ENCODE results near the gene IGFBP5.
A peak's percentile ranks its signal among the peaks of the same experiment; 100 is the strongest.

The IGFBP5 gene

GRCh38 chr2:216695401-216695821, at the start of gene IGFBP5:
Gene IGFBP5 (minus strand): TSS chr2:216695549. CDS start chr2:216694775, 774 bp downstream.
- FAIRE-seq (no peak), DNase-seq (ENCODE audit: low spot score) (peak; percentile 74)

- DNase-seq (ENCODE audit: low spot score) (no peak), FAIRE-seq (no peak)
Observed at GRCh38 chr2:216743781-216744180, 48.4 kb upstream of the IGFBP5 start.

DNA sequence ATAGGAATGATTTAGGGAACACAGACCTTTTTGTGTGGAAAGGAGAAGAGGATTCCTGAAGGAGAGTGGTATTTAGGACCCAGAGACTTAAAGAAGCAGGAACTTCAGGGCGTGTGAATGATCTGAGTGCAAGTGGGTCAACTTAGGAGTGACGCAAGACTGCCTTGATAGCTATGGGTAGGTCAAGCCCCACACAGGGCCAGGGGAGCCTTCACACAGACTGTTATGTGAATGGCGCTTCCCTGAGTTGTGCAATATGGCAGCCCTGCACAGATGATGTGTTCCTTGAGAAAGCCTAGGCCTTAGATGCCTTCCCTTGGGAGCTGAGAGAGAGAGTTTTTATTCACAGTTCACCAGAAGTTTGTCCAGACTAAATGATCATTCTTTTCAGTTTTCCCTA, 47.1 kb upstream of the IGFBP5 start:
- FAIRE-seq: no peak

GRCh38 chr2:216741223-216741593, 45.9 kb upstream of the IGFBP5 start:
- no peak for DNase-seq (ENCODE audit: low spot score)
- FAIRE-seq: no peak

More for the DNA sequence above, 47.1 kb upstream of the IGFBP5 start:
- DNase-seq (ENCODE audit: low spot score): no peak

DNA sequence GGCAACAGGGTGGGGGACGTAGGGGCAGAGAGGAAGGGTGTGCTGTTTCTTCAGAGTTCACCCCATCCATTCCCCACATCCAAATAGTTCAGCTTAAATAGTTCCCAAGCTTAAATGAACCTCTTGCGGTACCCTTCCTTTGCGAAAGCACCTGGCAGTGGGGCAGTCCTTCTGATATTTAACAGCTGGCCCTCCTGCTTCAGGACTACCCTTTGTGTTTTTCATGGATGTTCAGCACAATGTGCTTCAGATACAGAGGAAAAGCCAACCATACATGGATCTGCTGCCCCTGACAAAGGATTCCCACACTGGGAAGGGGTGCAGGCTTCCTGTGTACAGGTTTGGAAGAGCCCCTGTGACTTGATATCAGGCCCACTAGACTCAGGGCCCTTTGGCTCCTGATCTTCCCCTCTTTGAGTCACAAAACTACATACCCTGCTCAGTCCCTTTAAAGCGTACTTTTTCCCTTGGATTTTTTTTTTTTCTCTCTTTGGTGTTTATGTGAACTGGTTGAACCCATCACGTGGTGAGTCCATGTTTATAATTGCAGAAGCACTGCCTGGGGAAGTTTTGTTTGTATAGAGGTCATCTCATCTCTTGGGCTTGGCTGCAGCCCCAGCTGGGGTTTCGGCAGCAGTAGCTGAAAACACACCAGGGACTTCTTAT, 45.3 kb upstream of the IGFBP5 start:
- FAIRE-seq: no peak
- DNase-seq (ENCODE audit: low spot score): no peak

DNA sequence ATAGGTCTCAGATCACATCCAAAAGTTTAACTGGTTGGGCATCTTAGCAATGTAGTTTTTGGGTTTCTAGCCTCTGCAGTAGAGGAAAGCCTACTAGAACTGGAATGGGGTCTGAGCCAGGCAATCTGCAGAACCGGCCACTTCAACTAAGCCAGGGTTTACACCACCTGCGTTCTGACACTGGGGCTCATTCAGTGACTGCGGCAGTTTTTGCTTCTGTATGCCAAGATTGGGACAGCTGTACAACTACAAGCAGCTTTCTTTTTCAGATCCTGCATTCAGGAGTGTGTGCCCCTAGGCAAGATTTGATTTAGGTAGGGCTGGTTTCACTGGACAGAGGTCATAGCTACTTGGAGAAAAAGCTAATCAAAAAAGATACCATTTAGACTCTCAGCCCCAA, 43.7 kb upstream of the IGFBP5 start:
- no peak for DNase-seq (ENCODE audit: low spot score)
- FAIRE-seq: no peak

DNA sequence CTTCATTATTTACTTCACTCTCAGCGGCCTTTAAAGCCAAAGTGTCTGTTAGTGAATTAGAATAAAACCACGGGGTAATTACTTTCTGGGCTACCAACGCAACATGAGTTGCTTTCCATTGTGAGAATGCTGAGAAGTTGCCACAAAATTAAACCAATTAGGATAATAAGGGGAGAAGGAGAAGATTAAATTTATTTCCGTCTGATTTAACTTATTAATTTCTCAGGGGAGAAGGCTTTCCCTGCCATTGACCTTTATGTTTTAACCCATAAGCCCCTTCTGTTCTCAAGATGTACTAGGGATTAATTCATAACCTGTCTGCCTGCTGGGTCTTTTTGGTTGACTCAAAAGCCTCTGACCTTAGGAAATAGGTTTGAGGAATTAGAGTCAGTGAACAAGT, 42.3 kb upstream of the IGFBP5 start:
- no peak for DNase-seq (ENCODE audit: low spot score)
- FAIRE-seq: no peak

DNA sequence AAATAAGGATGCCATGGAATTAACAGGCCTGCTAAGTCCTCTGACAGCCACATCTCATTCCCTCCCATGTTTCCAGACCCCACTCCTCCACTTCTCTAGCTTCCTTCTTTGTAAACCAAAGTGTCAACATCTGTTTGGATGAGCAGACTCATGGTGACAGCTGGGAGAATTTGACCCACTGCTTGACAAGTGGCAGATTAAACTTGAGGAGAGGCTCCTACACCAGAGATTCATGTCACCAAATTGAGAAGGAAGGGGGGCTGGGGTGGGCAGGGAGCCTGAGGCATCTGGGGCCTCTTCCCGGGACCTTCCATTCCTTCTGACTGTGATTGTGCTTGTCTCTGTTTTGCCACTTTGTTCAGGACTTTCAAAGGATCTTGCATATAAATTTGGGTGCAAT, 41.0 kb upstream of the IGFBP5 start:
- no peak for FAIRE-seq

GRCh38 chr2:216735668-216736067, 40.3 kb upstream of the IGFBP5 start:
- FAIRE-seq: no peak

More for the DNA sequence above, 41.0 kb upstream of the IGFBP5 start:
- no peak for DNase-seq (ENCODE audit: low spot score)

GRCh38 chr2:216735086-216735485, 39.7 kb upstream of the IGFBP5 start:
- no peak for FAIRE-seq
- DNase-seq (ENCODE audit: low spot score): no peak

More at GRCh38 chr2:216735668-216736067, 40.3 kb upstream of the IGFBP5 start:
- no peak for DNase-seq (ENCODE audit: low spot score)

GRCh38 chr2:216733046-216733445, 37.7 kb upstream of the IGFBP5 start:
- DNase-seq (ENCODE audit: low spot score) (no peak), FAIRE-seq (no peak)

DNA sequence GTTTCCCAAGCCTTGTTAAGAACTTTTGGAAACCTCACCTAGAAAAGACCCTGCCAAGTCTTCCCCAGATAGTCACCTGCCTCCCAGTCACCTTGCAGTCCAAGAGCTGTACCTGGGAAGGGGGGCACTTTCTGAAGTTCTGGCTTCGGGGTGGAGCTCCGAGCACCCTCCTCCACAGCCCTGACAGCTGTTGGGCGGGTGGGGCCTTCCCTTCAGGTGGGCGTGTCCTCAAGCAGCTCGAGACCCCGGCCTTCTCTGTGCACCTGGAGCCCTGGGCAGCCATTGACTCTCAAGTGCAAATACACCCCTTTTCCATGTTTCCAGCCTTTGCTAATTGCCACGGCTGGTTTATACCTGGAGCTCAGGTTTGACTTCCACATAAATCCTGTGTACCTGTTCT, 37.0 kb upstream of the IGFBP5 start:
- no peak for FAIRE-seq
- DNase-seq (ENCODE audit: low spot score): no peak

DNA sequence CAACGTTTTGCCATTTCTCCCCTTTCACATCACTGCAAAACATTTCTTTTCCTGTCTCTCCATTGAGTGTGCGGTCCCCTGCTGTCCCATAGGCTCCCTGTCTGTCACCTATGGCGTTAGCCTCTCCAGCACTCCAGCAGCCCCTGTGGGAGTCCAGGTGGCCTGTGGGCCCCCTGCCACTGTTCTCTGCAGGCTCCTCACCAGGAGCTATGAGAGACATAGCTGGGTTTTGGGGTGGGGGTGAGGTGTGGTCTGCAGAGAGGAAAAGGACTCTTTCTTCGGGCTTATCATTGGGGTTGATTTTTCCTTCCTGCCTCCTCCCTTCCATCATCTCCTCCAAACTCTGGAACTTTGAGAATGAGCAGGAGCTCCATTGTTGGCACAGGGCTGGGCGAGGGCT, 36.1 kb upstream of the IGFBP5 start:
- DNase-seq (ENCODE audit: low spot score): no peak
- no peak for FAIRE-seq

- FAIRE-seq (no peak), DNase-seq (ENCODE audit: low spot score) (no peak)
Observed at GRCh38 chr2:216730871-216731270, 35.5 kb upstream of the IGFBP5 start.

DNA sequence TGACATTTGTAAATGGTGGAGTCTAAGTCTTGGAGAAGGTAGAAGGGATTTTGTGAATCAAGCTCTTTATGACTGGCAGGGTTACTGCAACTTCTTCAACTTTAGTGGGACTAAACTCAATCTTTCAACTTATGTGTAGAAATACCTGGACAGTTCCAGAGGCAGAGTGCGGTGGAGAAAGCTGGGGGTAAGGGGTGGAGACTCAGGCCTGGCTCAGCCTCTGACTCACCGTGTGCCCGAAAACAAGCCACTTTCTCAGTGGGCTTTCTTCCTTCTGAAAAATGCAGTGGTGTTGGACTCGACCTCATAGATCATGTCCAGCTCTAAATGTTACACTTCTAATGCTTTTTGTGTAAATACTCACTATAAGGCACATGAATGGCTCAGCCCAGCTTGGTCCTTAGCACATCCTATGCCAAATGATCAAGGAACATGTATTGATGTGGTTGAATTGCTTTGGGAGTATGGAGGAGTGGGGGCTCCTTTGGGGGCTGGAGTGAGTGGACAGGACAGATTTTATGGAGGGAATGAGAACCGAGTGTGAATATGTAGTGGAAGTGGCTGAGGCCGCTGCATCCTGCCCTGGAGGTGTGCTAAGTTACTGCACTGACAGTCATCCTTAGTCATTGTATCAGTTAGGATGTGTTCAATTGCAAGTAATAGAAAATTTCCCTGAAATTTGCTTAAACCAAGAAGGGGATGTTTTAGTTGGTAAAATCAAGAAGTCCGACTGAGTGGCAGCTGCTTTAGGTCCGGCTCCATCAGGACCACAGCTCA, 32.2 kb upstream of the IGFBP5 start:
- FAIRE-seq: no peak
- DNase-seq (ENCODE audit: low spot score): no peak

GRCh38 chr2:216724190-216724589, 28.8 kb upstream of the IGFBP5 start:
- DNase-seq (ENCODE audit: low spot score): no peak
- FAIRE-seq: no peak

DNA sequence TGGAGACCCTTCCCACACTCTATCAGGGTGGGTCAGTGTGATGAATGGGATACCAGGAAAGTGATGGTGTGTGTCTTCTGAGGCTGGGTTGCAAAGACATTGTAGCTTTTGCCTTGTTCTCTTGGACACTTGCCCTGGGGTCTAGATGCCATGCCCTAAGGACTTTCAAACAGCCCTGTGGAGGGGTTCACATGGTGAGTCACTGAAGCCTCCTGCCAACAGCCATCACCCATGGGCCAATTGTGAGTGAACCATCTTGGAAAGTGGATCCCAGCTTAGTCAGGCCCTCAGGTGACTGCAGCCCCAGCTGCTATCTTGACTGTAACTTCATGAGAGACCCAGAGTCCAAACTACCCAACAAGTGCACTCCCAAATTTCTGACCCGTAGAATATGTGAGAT, 25.8 kb upstream of the IGFBP5 start:
- FAIRE-seq (no peak), DNase-seq (ENCODE audit: low spot score) (no peak)

GRCh38 chr2:216720722-216721121, 25.4 kb upstream of the IGFBP5 start:
- no peak for FAIRE-seq
- DNase-seq (ENCODE audit: low spot score): no peak

DNA sequence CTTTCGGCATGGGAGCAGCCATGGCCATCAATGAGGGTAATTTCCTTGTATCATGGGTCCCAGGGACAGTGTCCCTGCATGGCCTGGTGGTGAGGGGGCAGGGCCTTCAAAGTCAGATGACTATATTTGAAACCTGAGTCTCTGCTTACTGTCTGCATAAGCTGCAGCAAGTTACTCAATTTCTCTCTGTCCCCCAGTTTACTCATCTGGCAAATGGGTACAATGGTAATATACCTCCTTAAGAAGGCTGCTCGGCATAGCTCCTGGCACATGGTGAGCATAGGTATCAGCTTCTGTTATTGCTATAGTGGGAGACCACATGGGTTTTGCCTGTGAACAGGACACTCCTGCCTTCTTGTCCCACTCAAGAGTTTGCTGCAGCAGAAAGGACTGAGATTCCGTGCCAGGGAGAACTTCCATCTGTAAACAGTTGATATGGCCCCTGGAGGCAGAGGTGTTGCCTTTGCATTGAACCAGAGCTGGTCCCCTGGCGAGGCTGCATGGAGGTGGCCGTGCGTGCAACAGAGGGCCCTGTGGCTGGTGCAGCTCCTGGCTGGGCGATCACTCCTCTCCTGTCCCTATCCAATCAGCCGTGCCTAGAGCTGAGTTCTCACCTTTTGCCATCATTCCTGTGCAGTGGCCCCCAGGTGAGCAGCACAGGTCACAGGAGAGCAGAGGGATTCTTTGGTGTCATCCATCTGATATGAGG, 22.7 kb upstream of the IGFBP5 start:
- DNase-seq (ENCODE audit: low spot score) (no peak), FAIRE-seq (no peak)

GRCh38 chr2:216717491-216717901, 22.1 kb upstream of the IGFBP5 start:
- no peak for FAIRE-seq
- DNase-seq (ENCODE audit: low spot score): no peak

- no peak for FAIRE-seq
- DNase-seq (ENCODE audit: low spot score): no peak
Observed at GRCh38 chr2:216716109-216716508, 20.8 kb upstream of the IGFBP5 start.

DNA sequence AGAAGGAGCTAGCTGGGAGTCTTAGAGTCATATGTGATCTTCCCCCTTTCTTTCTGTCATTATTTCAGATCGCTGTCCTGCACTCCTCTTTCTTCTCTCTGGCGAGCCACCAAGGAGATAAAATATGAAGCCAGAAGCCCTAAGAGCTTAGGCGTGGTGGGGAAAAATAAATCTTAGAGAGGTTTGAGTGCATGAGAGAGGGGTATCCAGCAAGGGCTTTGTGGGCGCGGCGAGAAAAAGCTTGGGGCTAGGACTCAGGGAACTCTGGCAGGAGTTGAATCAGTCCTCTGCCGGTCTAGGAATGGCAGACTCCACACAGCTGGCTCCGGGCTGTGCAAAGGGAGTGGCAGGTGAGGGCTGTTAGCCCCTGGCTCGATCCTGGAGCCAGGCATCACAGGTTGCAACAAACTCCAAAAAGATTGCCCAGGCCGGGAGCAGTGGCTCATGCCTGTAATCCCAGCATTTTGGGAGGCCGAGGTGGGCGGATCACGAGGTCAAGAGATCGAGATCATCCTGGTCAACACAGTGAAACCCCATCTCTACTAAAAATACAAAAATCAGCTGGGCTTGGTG, 20.1 kb upstream of the IGFBP5 start:
- DNase-seq (ENCODE audit: low spot score) (no peak), FAIRE-seq (no peak)
